Panc1 (cell line): ENCODE measurements around the gene PTTG1. TPM values are rescaled to one million over a fixed set of nuclear protein-coding genes. Genes with fewer than 3 reads are reported as not detected.
A peak's percentile ranks its signal among the peaks of the same experiment; 100 is the strongest.

Source experiments
- ATAC-seq: fragments of 200-7000 bp; cut with Tn5 transposase; 2 replicates; pipeline ENCODE4 v1.9.1; 2020; ENCODE audit warnings: mild to moderate bottlenecking, moderate library complexity
- BruUV-seq: library from RNA; stranded (reverse); fragments of 400-500 nt; replicated peaks from 2 replicates; lab custom pipeline; 2021; lab: Mats Ljungman, UMichigan
- CTCF ChIA-PET: fragments of 300-600 bp; sonication (Branson Sonifier 250); formaldehyde crosslinking; loops from one replicate; lab custom pipeline; 2022; ENCODE audit warnings: antibody characterized with exemption; lab: Charles Lee
- POLR2A ChIA-PET: fragments of 300-600 bp; sonication (Branson Sonifier 250); formaldehyde crosslinking; loops from one replicate; lab custom pipeline; 2022; ENCODE audit warnings: antibody characterized with exemption; lab: Charles Lee
- DNase-seq: peaks from one replicate; pipeline ENCODE4 v3.0.0-alpha.2; 2010; ENCODE audit warnings: low read depth, low spot score
- H3K27ac ChIP-seq: 2 replicates; pipeline ENCODE4 v1.5.1; 2011; ENCODE audit warnings: mild to moderate bottlenecking, low read length, inconsistent platforms
- H3K27me3 ChIP-seq: fragments of 200-500 bp; sonication (Bioruptor generic); 2 replicates; pipeline ENCODE4 v1.6.0; 2014; ENCODE audit warnings: low read length, inconsistent platforms; ENCODE audit not compliant: control insufficient read depth, insufficient read depth
- H3K36me3 ChIP-seq: fragments of 200-500 bp; sonication (Bioruptor generic); 2 replicates; pipeline ENCODE4 v1.5.1; 2014; ENCODE audit warnings: inconsistent platforms, mild to moderate bottlenecking, low read length, moderate library complexity; ENCODE audit not compliant: control insufficient read depth, insufficient read depth
- H3K4me1 ChIP-seq: 2 replicates; pipeline ENCODE4 v1.5.1; 2011; ENCODE audit warnings: inconsistent platforms, mild to moderate bottlenecking, low read length, moderate library complexity; ENCODE audit not compliant: control insufficient read depth, insufficient read depth
- H3K4me3 ChIP-seq, 2 experiments: 2 replicates each; pipeline ENCODE4 v1.5.1; 2011 to 2012; ENCODE audit warnings: low read depth in 2 of 2, low read length in 2 of 2, mild to moderate bottlenecking in 2 of 2, inconsistent platforms in 1 of 2, moderate library complexity in 1 of 2
- H3K9me3 ChIP-seq: fragments of 200-500 bp; sonication (Bioruptor generic); 2 replicates; pipeline ENCODE4 v1.5.1; 2014; ENCODE audit warnings: low read depth, mild to moderate bottlenecking, inconsistent platforms, low read length, moderate library complexity; ENCODE audit not compliant: control insufficient read depth, insufficient read depth
- CTCF ChIP-seq: fragments of 450-650 bp; IDR thresholded peaks from 2 replicates; pipeline ENCODE4 v1.5.1; 2017; ENCODE audit warnings: mild to moderate bottlenecking
- POLR2AphosphoS5 ChIP-seq: IDR thresholded peaks from 2 replicates; pipeline ENCODE4 v1.6.1; 2012; ENCODE audit warnings: mild to moderate bottlenecking, low read depth, low read length, moderate library complexity
- REST ChIP-seq, 2 experiments: IDR thresholded peaks; 2 replicates each; pipeline ENCODE4 v1.6.1; 2011 to 2012; ENCODE audit warnings: low read depth in 2 of 2, control low read depth in 1 of 2, low read length in 1 of 2, mild to moderate bottlenecking in 1 of 2, moderate library complexity in 1 of 2; ENCODE audit not compliant: insufficient read depth in 1 of 2
- SIN3A ChIP-seq: IDR thresholded peaks from 2 replicates; pipeline ENCODE4 v1.6.1; 2012; ENCODE audit warnings: low read depth, mild to moderate bottlenecking, low read length, moderate library complexity, borderline replicate concordance; ENCODE audit not compliant: insufficient read depth
- TCF7L2 ChIP-seq: IDR thresholded peaks from 2 replicates; pipeline ENCODE4 v1.6.1; 2011; ENCODE audit warnings: mild to moderate bottlenecking, low read depth, low read length, inconsistent platforms
- in situ Hi-C: cut with HindIII; loops from 2 replicates; pipeline ENCODE4 v1.10.0; 2016; ENCODE audit warnings: low sequenced_read_pairs, low pct_unique_long_range_greater_than_20kb
- intact Hi-C: fragments of 100-400 bp; cut with micrococcal nuclease; formaldehyde crosslinking; loops from one replicate; pipeline ENCODE4 v1.10.0; 2022; ENCODE audit not compliant: unreplicated experiment
- total RNA-seq: library from RNA; stranded (reverse); gene quantifications from one replicate; pipeline ENCODE4 v1.2.1, GENCODE V29; 2021; ENCODE audit not compliant: unreplicated experiment

The PTTG1 gene
- total RNA-seq, 1 experiment from 2014 or later = 171 TPM

- intact Hi-C loops (no loop called here), in situ Hi-C loops (no loop called here)
- no peaks in the 10 kb centered on the region for H3K27me3 ChIP-seq
- ChIA-PET POLR2A (interaction anchor here (0.9 kb wide), 1 partner anchor 52 kb away, joined by 13 read pairs; the partner anchor contains the start of gene SLU7), CTCF (no interaction called here)
- BruUV-seq = no TSS peak
- H3K36me3 ChIP-seq = no peaks in the 10 kb centered on the region
- H3K4me1 ChIP-seq = peaks cover 50% of the 10 kb centered on the region
- DNase-seq (no peak), ATAC-seq (no peak)
- H3K9me3 ChIP-seq = no peaks in the 10 kb centered on the region
- H3K27ac ChIP-seq = peak overlapping the region; percentile 94
- H3K4me3 ChIP-seq = peak overlapping the region in 1 of 2 experiments; percentile 58; a peak in 2 of 4 replicates
- TF ChIP-seq POLR2AphosphoS5 (no peak), SIN3A (no peak), CTCF (no peak), TCF7L2 (no peak), REST (IDR thresholded peaks at IDR 0.05; ENCODE audit: insufficient read depth in 1 of 2, low read depth in 2 of 2, low read length in 1 of 2) (no peak)
These were observed 49.0 kb downstream of the PTTG1 start for GRCh38 chr5:160470437-160471361.

- H3K27ac ChIP-seq = no peak overlapping the region
- ATAC-seq = no peak
- H3K27me3 ChIP-seq = no peaks in the 10 kb centered on the region
- peaks cover 41% of the 10 kb centered on the region for H3K4me1 ChIP-seq
- CTCF ChIA-PET = no interaction called here
- POLR2A ChIA-PET = no interaction called here
- in situ Hi-C loops = no loop called here
- no peaks in the 10 kb centered on the region for H3K36me3 ChIP-seq
- TF ChIP-seq CTCF (no peak), POLR2AphosphoS5 (no peak), REST (IDR thresholded peaks at IDR 0.05; ENCODE audit: insufficient read depth in 1 of 2, low read depth in 2 of 2, low read length in 1 of 2) (no peak), TCF7L2 (no peak), SIN3A (no peak)
- no TSS peak for BruUV-seq
- DNase-seq = no peak
- no peaks in the 10 kb centered on the region for H3K9me3 ChIP-seq
- intact Hi-C loops = no loop called here
- H3K4me3 ChIP-seq = no peak overlapping the region
These were observed 50.1 kb downstream of the PTTG1 start for GRCh38 chr5:160471761-160472160.
